Hypothalamus (tissue), 51 donors: ENCODE results near the gene DHFR2.
"Not testable (repeated sequence)": the region's sequence is repeated elsewhere in the genome, so short reads cannot be mapped to it uniquely, and the experiment has no call there.

ENCODE experiments used
- DNase-seq, 51 donors: peaks; one replicate each; lab custom pipeline; 2025; lab: John Stamatoyannopoulos, UW

DHFR2 gene

DNA sequence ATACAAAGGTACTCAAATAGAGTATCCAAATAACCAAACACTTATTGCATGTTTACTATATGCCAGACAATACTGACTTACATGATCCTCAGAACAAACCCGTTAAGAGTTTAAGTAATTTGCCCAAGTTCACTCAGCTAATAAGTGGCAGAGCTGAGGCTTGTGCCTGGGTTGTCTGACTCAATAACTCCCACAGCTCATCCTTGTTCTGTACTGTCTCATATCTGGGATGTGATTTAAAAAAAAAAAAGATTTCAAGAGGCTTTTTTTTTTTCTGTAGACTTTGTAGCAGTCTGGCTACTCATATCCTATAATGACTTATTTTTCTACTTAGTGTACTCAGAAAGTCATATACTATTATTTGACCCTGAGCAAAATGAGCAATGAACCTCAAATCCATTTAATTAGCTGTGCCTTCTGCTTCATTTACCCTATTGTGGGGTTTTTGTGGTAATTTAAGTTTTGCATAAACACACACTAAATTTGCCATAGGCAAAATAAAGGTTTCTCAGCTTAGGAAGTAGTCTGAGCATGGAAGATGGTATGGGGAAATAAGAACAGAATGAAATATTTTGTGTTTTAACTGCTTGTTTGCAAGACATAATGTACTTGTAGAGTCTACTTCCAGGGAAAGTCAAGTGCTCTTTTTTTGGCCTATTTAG lies 3.2 kb upstream of the DHFR2 start:
- no peak for DNase-seq

DNA sequence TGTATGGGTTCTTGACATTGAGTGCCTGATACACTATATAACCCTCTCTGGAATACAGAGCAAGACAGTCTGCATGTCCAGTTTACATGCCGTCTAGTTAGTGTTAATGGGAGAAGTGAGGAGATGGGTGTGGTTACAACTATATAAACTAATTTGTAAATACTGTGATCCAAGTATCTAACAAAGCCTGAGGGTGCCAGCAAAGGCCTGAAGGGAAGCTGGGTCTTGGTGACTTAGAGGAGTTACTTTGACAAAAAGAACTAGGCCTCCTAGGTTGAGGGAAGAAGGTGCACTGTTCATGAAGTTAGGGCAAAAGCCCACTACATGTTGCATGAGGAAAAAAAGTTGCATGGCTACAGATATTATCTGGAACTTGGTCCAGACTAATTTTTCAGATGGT lies 2.4 kb upstream of the DHFR2 start:
- no peak for DNase-seq

DNA sequence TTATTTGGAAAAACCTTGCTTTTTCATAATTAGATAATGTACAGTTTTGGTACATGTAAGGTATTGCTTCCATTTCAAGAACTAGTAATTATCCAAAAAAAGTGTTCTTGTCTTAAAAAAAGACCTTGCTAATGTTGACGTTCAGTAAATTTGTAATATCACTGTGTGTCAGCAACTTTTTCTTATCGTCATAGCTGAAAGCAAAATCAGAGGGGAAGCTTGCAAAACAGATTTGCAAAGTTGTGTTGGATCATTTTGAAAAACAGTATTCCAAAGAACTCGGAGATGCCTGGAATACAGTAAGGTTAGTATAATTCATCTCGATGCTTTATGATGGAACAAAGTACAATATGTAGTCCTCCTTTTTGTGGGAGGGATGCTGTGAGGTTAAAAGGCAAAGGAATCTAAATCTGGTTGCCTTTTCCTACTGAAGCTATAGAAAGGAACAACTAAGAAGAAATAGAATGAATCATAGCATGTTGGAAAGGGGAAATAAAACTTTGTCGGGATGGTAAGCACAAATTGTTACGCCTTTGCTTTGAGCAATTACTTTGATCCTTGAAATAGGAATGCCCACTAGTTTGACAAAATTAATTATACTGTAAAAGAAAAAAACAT lies 1.6 kb upstream of the DHFR2 start:
- DNase-seq: no peak

DNA sequence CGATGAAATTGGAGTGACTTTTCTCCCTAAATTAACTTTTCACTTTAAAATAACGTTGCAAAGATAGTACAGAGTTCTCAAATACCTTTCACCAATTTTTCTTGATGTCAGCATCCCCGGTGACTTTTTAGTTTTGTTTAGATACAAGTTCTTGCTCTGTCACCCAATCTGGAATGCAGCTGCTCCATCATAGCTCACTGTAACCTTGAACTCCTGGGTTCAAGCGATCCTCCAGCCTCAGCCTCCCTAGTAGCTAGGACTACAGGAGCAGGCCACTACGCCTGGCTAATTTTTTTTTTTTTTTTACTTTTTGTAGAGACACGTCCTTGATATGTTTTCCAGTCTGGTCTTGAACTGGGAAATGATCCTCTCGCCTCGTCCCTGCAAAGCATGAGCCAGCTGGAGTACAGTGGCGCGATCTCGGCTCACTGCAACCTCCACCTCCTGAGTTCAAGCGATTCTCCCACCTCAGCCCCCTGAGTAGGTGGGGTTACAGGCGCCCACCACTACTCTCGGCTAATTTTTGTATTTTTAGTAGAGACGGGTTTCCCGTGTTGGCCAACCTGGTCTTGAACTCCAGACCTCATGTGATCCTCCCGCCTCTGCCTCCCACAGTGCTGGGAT lies 892 bp upstream of the DHFR2 start:
- no peak for DNase-seq

DNA sequence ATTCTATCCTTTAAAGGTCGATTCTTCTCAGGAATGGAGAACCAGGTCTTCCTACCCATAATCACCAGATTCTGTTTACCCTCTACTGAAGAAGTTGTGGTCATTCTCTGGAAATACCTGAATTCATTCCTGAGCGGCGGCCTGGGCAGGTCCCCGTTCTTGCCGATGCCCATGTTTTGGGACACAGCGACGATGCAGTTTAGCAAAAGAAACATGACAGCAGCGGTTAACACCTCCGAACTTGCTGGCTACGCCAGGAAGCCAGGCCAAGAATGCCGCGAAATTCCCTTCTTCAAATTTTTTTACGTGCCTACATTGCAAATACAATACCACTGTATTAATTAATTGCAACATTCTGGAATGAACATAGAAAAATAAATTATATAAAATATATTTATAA lies 1.4 kb downstream of the DHFR2 start:
- DNase-seq: no peak

DNA sequence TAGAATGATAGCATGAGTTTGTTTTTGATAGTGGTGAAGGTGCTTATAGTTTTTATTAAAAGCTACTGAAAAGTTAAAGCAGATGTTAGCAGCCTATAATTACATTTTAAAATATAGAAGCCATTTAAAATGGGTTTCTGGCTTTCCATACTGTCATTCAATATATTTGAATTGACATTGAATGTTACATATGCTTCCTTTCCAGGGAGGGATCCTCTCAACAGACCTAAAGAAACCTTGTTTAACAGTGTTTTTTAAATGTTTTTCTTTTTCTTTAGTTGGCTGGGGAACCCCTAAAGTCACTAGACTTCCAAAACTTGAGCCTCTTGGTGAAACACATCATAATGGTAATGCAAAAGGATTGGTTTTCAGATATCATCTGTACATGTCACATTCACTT lies 12.2 kb downstream of the DHFR2 start:
- no peak for DNase-seq

DNA sequence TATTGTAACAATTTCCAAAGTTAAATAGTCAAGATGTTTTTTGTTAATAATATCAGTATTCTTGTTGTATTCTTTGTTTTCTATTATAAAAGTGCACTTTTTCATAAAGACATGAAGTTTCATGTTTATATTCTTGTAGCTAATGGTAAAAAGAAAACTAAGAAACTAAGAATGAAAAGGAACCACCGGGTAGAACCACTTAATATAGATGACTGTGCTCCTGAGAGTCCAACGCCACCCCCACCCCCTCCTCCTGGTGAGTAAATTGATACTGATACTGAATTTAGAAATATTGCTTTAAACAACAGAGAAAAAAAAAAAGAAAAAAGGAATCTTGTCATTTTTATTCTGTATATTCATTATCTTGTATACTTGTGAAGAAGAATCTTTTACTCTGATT lies 13.4 kb downstream of the DHFR2 start:
- no peak for DNase-seq

GRCh38 chr3:94046533-94046932 lies 16.2 kb downstream of the DHFR2 start:
- no peak for DNase-seq

DNA sequence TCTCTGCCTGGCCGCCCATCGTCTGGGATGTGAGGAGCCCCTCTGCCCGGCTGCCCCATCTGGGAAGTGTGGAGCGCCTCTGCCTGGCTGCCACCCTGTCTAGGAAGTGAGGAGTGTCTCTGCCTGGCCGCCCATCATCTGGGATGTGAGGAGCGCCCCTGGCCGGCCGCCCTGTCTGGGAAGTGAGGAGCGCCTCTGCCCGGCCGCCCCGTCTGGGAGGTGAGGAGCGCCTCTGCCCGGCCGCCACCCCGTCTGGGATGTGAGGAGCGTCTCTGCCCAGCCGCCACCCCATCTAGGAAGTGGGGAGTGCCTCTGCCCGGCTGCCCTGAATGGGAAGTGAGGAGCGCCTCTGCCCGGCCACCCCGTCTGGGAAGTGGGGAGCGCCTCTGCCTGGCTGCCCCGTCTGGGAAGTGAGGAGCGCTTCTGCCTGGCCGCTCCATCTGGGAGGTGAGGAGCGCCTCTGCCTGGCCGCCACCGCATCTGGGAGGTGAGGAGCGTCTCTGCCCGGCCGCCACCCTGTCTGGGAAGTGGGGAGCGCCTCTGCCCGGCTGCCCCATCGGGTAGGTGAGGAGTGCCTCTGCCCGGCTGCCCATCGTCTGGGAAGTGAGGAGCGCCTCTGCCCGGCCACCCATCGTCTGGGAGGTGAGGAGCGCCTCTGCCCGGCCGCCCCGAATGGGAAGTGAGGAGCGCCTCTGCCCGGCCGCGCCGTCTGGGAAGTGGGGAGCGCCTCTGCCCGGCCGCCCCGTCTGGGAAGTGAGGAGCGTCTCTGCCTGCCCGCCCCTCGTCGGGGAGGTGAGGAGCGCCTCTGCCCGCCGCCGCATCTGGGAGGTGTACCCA lies 18.4 kb downstream of the DHFR2 start:
- DNase-seq: not testable (repeated sequence)

- no peak for DNase-seq
Observed at GRCh38 chr3:94043285-94043684, 19.4 kb downstream of the DHFR2 start.

DNA sequence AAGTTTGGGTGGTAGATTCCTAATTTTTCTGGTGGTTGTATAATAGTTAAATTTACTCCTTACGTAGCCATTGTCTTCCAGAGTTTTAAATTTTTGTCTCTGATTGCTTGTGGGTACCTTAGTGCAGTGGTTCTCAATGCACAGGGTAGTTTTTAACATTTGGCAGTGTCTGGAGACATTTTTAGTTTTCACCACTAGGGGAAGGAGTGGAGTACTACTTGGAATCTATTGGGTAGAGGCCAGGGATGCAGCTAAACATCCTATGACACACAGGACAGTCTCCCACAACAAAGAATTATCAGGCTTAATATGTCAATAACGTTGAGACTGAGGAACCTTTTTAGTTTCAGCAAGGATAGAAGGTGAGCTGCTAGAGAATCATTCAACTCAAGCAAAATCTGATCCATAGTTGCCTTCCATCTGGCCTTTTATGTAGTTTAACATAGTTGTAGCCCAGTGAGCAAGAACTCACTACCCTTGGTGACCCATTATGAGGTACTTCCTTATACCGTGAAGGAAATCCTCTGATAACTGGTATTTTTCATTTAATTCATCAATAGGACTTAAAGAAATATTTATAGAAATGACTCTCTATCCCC lies 25.7 kb downstream of the DHFR2 start:
- no peak for DNase-seq

DNA sequence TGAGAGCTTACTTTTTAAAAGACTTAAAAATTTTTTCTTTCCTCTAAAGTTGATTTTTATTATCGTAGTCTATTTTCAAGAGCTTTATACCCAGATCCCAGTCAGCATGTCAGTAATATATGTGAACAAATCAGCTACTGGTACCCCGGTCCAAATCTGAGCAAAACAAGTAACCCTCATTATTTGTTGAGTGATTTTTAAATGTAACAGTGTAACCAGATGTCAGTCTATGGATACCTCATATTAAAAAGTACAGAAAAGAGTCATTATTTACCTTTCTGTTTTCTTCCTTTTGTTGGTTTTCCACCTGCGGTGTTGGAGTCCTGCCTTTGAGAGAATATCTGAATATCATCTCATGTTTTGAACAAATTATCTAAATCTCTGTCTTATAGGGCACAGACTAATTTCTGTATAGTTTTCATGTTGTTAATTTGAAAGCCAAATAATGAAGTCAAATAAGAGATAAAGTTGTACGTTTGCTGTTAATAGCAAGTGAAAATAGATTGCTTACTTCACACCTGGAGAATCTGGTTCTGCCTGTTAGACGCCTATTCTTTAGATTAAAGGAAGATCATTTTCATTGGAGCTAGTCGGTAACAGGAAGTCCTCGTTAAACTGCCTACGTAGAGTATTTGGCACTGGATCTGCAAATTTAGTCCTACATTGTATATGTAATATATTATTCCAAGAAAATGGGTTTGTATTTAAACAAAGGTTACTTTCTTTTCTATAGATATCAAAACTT lies 34.5 kb downstream of the DHFR2 start, which contains the start of gene STX19:
STX19 (minus strand) TSS at position 505 of the 745 bp plus-strand sequence. CDS start 13,328 bp downstream, outside the sequence.
- DNase-seq: no peak

DNA sequence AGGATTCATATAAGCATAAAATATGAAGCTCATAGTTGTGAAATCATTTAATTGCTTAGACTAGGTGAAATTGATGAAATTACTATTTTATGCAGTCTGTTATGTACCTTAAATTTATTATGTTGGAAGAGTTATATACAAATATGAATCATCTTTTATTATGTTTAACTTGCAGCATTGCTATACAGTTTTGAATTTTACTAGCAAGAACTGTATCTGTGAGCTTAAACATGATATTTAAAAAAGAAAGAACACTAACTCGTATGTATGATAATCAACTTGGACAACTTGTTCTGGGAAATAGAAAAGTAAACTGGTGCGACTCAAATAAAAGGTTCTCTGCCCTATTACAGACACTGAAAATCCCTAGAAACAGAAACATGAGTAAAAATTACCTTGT lies 36.1 kb downstream of the DHFR2 start:
- DNase-seq: no peak

DNA sequence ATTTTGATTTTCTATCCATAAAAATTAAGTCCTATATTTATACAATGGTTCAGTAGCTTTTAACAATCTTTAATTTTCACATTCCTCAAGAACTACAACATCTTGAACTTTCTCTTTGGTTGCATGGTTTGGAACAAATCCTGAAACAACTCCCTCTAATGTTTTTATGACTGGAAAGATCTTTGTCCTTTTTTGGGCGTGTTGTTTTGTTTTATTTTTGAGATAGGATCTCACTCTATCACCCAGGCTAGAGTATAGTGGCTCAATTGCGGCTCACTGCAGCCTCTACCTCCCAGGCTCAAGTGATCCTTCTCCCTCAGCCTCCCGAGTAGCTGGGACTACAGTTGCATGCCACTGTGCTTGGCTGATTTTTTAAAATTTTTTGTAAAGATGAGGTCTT lies 38.3 kb downstream of the DHFR2 start:
- no peak for DNase-seq

- DNase-seq: no peak
Observed at GRCh38 chr3:94020293-94020692, 42.4 kb downstream of the DHFR2 start.

DNA sequence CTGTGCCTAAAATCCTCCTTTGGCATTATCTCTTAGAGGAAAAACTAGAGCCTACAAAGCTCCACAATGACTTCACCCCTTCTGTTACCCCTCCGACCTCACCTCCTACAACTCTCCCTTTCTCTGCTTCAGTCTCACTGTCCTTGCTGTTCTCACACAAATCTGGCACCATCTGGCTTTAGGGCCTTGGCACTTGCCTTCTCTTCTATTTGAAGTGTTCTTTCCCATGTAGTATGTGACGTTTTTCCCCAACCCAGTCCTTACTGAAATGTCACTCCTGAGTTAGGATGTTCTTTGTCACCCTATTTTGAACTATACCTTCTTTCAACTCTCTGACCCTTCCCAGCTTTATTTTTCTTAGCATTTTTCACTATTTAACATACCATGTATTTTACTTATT lies 43.1 kb downstream of the DHFR2 start:
- no peak for DNase-seq

- no peak for DNase-seq
Observed at GRCh38 chr3:94015025-94015424, 47.7 kb downstream of the DHFR2 start.

DNA sequence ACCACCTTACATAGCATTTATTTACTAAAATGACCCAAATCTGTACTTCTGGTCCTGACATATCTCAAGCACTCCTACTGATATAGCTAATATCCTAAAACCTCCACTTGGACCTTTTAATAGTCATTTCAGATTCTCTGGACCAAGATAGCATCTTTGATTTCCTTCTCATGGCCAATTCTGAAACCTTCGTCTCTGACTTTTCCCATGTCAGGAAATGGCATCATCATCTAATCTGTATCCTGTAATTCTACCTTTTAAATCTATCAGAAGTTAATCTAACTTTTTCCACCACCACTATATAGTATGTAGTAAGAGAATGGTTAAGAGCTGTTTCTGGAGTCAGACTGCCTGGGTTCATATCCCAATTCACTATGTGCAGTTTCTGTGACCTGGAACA lies 50.5 kb downstream of the DHFR2 start:
- DNase-seq: no peak

- no peak for DNase-seq
Observed at GRCh38 chr3:94011233-94011711, 51.4 kb downstream of the DHFR2 start.

DNA sequence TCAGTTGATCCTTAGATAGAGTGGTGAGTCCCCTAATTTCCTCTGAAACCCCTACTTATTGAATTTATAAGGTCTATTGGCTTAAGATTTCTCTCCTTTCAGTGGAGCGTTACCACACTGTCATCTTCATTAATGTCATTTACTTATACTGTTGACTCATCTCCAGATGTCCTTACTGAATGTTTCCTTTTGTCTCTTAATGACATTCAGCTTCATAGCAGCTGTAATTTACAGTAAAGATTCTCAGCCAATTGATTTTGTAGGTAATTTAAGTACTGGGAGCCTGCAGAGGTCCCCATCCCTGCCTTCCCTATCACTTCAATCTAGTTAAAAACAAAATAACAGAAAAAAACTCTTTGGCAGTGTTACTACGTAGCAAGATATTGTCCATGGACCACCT lies 53.1 kb downstream of the DHFR2 start:
- DNase-seq: no peak
